IMR-90 (cell line): ENCODE measurements around the gene VPS13C.

Experiments used
- CEBPB ChIP-seq: IDR thresholded peaks from 2 replicates; pipeline ENCODE4 v1.6.1; 2012; ENCODE audit warnings: low read depth, low read length, improper control_type of control experiment
- CTCF ChIP-seq: conservative IDR thresholded peaks from 2 replicates; pipeline ENCODE4 v1.5.1; 2012; ENCODE audit warnings: mild to moderate bottlenecking, low read depth, low read length, improper control_type of control experiment
- ELK1 ChIP-seq: fragments of 150-350 bp; IDR thresholded peaks from 2 replicates; pipeline ENCODE4 v1.6.1; 2016; ENCODE audit warnings: low read depth, mild to moderate bottlenecking, low read length, moderate library complexity, borderline replicate concordance
- MXI1 ChIP-seq: IDR thresholded peaks from 2 replicates; pipeline ENCODE4 v1.6.1; 2012; ENCODE audit warnings: low read depth, mild to moderate bottlenecking, low read length, moderate library complexity, borderline replicate concordance
- POLR2A ChIP-seq: IDR thresholded peaks from 2 replicates; pipeline ENCODE4 v1.6.1; 2012; ENCODE audit warnings: mild to moderate bottlenecking, low read depth, low read length
- RCOR1 ChIP-seq: IDR thresholded peaks from 2 replicates; pipeline ENCODE4 v1.6.1; 2012; ENCODE audit warnings: mild to moderate bottlenecking, low read length, improper control_type of control experiment; ENCODE audit not compliant: insufficient replicate concordance
- SMC3 ChIP-seq: fragments of 150-350 bp; IDR thresholded peaks from 2 replicates; pipeline ENCODE4 v1.6.1; 2016; ENCODE audit warnings: low read depth, mild to moderate bottlenecking, antibody characterized with exemption, low read length, moderate library complexity

- no peak for TF ChIP-seq ELK1
- no peak for TF ChIP-seq CTCF
- no peak for TF ChIP-seq POLR2A
- no peak for TF ChIP-seq CEBPB
- no peak for TF ChIP-seq SMC3
- no peak for TF ChIP-seq MXI1
- TF ChIP-seq RCOR1, result no peak
These were observed 124.8 kb downstream of the VPS13C start for GRCh38 chr15:61935493-61935892.
